Lower leg skin (tissue), 3 donors: ENCODE results near the gene OR6T1.

Experiments
- POLR2A ChIP-seq, 2 donors: fragments of 450-650 bp; IDR thresholded peaks; one replicate each; pipeline ENCODE4 v1.6.1; 2016 to 2017; ENCODE audit warnings: antibody characterized with exemption in 2 of 2, mild to moderate bottlenecking in 1 of 2, moderate library complexity in 1 of 2
- TF ChIP-seq, protein P1 (sequence below), 3 donors: fragments of 450-650 bp; IDR thresholded peaks; one replicate each; pipeline ENCODE4 v1.5.1; 2016; ENCODE audit warnings: antibody characterized with exemption in 3 of 3, mild to moderate bottlenecking in 3 of 3, moderate library complexity in 2 of 3

GRCh38 chr11:123942413-123942812 lies 1.2 kb downstream of the OR6T1 start:
- TF ChIP-seq, protein P1, sequence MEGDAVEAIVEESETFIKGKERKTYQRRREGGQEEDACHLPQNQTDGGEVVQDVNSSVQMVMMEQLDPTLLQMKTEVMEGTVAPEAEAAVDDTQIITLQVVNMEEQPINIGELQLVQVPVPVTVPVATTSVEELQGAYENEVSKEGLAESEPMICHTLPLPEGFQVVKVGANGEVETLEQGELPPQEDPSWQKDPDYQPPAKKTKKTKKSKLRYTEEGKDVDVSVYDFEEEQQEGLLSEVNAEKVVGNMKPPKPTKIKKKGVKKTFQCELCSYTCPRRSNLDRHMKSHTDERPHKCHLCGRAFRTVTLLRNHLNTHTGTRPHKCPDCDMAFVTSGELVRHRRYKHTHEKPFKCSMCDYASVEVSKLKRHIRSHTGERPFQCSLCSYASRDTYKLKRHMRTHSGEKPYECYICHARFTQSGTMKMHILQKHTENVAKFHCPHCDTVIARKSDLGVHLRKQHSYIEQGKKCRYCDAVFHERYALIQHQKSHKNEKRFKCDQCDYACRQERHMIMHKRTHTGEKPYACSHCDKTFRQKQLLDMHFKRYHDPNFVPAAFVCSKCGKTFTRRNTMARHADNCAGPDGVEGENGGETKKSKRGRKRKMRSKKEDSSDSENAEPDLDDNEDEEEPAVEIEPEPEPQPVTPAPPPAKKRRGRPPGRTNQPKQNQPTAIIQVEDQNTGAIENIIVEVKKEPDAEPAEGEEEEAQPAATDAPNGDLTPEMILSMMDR (IDR thresholded peaks at IDR 0.05): no peak
- no peak for TF ChIP-seq POLR2A (IDR thresholded peaks at IDR 0.05)
